ENCODE measurements around the gene NDUFB3.

Gene NDUFB3

DNA sequence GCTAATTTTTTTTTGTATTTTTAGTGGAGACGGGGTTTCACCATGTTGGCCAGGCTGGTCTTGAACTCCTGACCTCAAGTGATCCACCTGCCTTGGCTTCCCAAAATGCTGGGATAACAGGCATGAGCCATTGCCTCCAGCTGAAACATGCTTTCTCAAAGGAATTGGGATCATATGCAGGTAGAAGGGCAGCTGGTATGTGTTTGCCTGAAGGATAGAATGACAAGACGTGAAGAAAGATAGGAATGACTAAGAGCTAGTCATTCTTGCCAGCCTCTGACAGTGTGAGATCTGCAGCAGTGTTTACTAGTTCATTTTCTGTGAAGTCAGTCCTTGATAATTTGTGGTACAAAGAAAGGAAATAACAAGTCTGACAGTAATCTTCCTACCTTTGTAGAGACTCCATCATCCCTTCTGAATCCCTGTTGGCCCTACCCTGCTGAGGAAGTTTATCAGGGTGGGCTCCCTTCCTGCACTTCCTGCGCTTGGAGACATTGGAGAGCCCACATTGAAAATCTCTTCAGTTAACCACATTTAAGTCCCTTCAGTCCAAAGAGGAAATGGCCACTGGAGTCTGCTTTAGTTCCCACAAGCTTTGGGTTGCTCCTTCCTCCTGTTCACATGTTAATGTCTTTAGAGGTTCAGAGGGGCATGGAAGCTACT, 58.9 kb downstream of the NDUFB3 start:
- peak; percentile 85 for DNase-seq

DNA sequence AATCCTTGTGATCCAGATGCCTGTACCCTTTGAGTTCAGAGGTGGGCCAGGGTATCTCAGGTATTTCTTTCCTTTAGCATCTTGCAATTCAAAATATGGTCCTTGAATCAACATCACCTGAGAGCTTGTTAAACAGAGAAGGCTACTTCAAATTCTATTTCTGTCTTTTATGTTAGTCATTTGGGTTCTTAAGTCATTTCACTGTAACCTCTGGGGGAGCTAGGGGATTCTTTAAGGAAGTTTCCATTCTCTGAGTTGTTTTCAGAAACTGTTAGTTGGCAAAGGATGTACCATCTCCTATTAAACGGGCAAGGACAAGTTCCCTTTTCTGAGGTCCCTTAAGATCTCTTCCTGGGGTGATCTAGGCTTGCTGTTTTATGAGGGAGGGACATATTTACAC, 60.7 kb downstream of the NDUFB3 start:
- DNase-seq = peak; percentile 72

Data from activated CD4-positive, alpha-beta T cell treated with anti-CD3 and anti-CD28 coated beads, Interleukin-2, Interleukin-6, amounts not matched to agents 100 ng/mL and 50 ng/mL, durations not matched to agents 16 hours and 8 hours (primary cell).